Measurements from ENCODE around the gene UBE2QL1. TPM values are rescaled to one million over a fixed set of nuclear protein-coding genes. Genes with fewer than 3 reads are reported as not detected.
"Not testable (repeated sequence)": the region's sequence is repeated elsewhere in the genome, so short reads cannot be mapped to it uniquely, and the experiment has no call there.

Gene UBE2QL1
- polyA plus RNA-seq, 5 donors, result 0.19 to 0.40 (median 0.21) TPM

DNA sequence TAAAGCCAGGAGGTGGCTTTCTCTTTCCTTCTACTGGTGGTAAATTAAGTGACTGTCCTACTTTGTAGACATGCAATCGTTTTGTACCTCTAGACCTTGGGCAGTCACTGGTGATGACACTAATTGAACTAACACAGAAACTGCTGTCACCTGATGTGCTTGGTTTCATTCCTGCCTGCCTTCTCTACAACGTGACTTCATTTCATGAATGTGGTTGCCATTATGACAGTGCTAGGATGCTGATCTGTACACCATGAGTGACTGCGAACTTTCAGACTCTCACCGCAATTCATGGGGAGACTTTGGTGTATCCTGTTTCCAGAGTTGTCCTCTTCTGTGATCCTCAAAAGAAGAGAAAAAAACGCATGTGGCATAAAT, 47.5 kb downstream of the UBE2QL1 start:
- no peak for DNase-seq

DNA sequence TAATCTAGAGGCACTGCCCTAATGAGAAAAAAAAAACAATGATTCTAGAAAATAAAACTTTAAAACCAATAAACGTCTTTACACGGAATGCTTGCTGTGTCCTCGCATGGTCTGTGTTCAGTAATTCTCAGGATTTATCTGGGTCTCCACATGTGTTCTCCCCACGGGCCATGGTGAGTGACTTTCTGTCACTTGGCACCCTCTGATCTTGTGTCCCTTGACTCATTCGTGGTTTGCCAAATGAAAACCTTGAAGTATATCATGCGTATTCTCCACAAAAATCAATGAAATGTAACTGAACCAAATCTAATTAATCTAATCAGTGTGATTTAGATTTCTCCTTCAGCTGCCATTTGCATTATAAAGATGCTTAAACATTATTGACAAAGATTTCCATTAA, 48.0 kb downstream of the UBE2QL1 start:
- DNase-seq, result no peak

DNA sequence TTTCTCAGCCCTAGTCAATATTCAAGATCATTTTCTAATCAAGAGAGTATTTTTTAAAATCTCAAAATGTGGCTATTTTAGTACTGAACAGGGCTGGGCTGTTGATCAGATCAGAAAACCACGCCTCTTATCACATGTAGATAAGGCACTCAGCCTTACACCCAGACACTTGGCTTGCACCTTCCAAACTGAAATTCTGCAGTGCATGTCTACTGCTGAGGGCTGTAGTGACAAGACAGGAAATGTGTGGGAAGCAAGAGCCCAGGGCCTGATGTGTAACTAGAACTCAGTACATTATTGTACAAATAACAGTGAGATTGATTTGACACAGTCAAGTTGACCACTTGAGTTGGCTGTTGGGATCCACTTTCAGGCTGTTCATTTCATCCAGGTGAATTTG, 48.6 kb downstream of the UBE2QL1 start:
- DNase-seq, result no peak

DNA sequence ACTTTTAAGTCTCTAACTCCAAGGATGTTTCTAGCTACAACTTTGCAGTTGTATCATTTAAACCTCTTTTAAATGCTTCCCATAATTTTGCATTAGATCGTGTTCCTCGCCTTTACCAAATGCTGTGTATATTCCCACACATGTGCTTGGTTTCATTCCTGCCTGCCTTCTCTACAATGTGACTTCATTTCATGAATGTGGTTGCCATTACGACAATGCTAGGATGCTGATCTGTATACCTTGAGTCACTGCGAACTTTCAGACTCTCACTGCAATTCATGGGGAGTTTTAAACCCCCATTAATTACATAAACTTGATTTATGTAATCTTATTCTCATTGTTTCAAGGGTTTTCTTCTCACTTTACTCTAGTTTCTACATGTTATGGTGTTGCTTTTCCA, 50.3 kb downstream of the UBE2QL1 start:
- DNase-seq, result no peak

DNA sequence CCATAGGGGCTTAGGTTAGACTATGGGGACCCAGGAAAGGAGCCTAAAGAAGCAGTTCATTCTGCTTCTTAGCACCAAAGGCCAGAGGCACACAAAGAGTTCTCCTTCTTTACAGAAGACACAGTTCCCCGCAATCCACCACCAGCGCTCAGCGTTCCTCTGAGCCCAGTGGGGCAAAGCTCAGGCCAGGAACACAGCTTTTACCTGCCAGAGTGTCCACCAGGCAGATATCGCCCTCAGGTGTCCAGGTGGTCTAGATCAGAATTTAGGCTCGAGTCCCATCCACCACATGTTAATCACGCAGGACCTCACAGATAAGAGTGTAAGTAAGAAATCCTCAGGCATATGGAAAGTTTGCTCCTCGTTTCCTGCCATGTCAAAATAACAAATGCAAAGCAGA, 53.0 kb downstream of the UBE2QL1 start:
- no peak for DNase-seq

DNA sequence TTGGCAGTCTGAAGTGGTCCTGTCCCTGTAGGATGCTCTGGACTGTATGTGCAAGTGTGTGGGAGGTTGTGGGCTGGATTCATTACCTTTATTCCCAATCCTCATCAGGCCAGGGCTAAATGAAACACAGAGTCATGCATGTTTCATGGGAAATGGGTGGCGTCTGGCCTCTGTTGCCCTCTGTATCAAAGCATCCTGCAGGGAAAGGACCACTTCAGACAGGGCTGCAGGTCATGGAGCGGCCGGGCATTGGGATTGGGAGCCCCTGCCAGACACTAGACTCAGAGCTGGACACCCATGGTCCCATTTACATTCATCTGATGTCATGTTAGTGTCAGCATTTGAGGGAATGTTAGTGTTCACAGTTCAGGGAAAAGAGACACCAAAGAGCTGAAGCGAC, 53.8 kb downstream of the UBE2QL1 start:
- no peak for DNase-seq

DNA sequence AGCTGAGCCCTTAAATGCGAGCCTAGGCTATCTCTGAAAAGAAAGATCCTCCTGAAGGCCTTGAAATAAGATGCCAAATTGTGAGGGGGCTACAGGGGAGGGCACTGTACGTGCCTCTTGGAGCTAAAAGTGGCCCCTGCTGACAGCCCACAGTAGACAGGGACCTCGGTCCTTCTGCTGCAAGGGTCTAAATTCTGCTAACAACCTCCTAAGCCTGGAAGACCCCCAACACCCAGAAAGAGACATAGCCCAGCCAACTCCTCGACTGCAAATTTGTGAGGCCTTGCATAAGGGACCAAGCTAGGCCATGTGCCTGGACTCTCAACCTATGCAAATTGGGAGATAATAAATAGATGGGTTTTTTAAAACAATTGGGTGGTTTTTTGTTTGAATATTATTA, 54.7 kb downstream of the UBE2QL1 start:
- DNase-seq, result no peak

DNA sequence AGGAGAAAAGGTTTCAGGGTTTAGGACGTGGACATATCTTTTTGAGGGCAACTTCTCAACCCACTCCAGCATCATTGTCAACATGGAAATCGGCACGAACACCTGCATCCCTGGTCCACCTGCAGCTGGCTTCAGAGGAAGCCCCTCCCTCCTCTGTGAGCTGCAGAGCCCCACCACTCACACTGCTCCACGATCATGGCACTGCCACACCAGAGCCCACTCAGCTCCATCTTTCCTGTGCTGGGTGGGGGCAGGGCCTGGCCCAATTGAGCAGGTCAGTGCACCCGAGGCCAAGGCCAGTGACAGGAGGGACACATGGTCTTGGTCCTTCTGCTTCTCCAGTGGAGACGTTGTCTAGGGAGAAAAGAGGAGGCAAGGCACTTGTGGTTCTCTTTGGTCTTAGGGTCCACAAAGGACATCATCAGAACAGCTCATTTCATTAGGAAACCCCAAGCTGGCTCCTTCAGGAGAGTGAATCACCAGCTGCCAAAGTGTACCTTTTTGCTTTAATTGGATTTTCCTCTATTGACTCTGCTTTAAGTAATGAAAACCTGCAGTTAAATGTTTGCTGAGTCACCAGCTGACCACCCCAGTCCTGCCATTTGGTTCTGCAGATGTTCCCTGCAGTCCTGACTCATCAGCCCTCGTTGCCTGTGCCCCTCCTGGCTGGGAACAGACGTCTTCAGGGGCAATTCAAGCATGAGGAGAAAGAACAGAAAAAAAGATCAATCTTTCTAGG, 56.2 kb downstream of the UBE2QL1 start:
- no peak for DNase-seq

DNA sequence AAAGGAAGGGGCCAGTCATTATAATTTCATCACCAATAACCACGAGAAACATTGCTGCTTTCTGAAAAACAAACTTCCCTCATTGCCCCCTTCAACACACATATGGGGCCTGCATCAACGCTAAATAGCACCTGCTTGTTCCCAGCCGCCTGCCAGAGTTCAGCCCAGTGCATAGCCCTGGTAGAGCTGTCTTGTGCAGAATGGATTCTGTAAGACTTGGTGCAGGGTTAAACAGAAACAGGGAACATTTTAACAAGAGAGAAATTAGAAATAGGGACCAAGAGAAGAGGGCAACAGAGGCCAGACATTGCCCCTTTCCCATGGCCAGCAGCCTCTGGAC, 56.7 kb downstream of the UBE2QL1 start:
- no peak for DNase-seq

DNA sequence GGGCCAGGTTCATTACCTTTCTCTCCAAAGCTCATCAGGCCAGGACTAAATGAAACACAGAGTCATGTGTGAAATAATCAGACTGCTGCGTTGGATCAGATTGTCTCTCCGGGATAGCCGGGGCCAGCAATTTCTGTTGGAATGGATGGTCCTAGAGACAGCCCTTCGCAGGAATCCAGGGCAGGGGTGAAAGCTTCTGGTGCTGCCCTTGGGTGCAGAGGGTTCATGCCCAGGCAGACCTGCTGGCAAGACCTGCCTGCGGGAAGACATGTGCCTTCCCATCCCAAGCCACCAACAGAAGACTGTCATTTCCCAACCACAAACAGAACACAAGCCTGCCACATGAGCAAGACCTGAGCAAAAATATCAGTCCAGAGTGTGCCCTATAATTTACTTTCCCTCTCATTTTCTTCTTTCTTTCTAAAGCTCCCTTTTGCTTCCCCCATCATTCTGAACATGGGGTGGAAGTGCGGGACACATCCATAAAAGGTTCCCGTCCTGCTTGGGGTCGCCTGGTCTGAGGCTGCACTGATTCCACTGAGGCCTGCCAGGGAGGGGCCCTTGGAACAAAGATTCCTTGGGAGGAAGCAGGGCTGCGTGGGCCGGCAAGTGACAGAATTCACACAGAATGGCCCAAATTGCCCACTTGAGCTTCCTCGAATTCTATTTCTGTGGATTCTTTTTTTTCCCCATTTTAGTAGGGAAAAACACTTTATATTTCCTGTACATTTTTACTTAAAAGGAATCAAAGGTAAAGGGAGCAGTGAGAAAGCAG, 57.3 kb downstream of the UBE2QL1 start:
- DNase-seq, result no peak

DNA sequence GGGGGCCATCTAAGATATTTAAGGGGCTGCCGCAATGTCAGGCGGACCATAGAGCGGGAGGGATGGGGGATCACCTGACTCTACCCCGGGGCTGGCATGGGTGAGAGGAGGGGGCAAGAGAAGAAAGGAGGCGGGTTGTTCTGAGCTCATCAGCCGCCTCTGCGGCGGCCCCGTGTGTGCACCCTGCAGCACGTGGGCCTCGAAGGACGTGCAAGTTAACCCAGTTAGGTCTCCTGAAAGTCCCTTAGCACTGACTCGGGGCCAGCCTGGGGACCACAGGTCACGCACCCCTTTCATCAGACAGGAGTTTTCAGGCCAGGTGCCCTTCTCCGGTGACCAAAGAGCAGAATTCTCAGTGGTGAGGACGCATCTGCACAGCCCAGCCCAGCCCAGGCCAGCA, 58.0 kb downstream of the UBE2QL1 start:
- no peak for DNase-seq

DNA sequence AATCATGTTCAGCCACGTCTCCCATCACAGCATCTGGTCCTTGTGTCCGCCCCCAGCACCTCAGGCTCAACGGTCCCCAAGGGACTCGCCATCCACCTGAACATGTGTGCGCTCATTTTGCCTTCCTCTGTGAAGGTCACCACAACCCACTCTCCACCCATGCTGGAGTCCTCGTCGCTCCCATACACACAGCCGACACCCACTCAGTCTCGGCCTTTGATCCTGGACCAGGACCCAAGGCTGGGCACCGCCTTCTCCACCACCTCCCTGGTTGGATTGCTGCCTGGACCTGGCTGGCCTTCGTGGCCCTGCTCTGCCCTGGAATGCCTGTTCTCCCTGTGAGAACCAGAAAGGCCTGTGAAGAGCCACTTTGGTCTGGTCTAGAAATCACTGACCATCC, 60.3 kb downstream of the UBE2QL1 start:
- no peak for DNase-seq

DNA sequence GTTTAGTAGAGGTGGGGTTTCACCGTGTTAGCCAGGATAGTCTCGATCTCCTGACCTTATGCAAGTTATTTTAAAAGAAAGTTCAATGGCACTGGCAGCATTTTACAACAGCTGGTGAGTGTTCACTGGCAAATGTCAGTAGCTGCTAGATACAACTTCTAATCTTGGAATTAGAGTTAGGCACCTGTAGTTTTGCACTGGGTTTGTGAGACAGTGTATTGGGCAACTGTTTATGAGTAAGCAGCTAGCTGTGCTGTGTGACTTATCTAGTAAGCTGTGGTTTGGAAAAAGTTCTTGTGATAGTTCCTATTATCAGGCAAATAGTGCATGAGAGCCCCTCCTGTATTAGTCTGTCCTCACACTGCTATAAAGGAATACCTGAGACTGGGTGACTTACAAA, 61.5 kb downstream of the UBE2QL1 start:
- no peak for DNase-seq

DNA sequence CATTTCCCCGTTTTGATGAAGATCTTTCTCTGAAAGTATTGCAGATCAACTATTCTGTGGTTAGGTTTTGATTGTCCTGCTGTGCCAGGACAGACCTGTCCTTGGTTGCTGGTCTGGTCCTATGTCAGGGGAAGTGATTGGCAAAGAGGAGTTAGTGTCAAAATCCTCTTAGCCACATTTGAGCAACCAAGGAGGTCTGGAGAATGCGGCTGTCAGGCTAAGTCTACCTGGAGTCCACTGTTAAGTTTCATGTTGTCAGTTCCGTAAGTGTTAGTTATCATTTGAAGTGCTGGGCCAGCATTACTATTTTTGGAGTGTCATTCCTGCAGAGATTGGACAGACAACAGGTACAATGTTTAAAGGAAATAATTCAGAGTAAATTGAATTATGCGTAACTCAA, 62.3 kb downstream of the UBE2QL1 start:
- no peak for DNase-seq

DNA sequence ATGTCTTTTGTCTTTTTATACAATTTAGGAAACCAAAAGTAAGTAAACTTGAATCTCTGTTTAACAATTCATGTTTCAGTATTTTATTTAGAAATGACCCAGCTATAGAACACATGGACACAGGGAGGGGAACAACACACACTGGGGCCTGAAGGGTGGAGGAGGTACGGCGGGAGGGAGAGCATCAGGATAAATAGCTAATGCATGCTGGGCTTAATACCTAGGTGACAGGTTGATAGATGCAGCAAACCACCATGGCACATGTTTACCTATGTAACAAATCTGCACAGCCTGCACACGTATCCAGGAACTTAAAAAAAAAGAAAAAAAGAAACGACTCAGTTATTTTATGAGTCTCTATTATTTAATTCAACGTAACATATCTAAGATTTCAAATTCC, 67.2 kb downstream of the UBE2QL1 start:
- DNase-seq, result not testable (repeated sequence)

DNA sequence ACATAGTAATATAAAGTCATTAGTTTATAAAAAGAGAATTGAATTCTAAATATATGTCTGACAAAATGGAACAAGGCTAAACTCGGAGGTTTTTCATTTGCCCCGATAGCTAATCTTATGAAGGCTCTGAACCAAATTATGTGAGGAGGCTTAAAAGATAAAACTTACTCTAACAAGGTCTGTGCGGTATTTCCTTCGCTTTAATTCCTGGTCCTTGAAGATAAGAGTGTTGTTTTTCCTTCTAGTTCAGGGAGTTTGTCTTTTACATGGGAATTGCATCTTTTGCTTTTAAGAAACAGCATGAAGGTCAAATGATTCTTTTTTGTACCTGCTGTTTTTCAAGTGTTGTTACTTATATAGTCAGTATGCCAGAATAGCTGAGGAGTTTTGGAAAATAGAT, 68.2 kb downstream of the UBE2QL1 start:
- no peak for DNase-seq

DNA sequence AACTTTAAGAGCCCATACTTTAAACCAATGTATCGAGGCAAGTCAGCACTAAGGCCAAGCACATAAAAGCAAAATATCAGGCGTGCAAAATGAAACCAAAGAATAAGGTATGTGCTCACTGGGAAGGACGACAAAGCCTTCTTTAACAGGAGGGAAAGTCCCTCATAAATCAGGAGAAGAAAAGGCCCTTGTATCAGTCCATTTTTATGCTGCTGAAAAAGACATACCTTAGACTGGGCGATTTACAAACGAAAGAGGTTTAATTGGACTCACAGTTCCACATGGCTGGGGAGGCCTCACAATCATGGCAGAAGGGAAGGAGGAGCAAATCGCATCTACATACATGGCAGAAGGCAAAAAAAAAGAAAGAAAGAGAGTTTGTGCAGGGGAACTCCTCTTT, 68.9 kb downstream of the UBE2QL1 start:
- DNase-seq, result no peak

DNA sequence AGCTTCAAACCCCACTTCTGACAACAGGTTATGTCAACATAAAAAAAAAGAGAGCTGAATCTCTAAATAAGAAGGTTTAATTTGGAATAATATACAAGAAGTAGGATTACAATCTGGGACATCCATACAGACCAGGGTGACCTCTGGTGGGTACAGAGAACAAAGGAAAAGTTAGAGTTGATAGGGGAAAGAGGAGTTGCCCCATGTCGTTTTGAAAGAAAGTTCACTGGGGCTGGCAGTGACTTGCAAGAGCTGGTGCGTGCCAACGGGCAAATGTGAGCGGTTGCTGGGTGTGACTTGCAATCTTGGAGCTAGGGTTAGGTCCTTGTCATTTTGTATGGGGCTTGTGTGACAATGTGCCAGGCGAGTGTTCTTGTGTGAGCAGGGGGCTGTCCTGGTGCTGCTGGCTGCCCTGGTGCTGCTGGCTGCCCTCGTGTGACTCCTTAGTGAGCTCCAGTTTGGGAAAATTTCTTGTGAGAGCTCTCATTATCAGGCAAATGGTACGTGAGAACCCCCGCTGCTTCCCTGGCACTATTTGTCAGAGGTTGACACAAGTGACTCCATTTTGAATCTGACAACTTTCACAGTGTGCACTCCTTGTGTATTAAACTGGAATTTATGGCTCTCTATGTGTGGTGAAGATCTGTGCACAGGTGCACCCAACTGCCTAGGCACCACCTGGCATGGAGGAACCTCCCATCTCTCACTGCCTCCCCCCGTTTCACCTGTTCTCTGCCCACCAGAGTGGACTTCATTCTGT, 69.8 kb downstream of the UBE2QL1 start:
- no peak for DNase-seq

DNA sequence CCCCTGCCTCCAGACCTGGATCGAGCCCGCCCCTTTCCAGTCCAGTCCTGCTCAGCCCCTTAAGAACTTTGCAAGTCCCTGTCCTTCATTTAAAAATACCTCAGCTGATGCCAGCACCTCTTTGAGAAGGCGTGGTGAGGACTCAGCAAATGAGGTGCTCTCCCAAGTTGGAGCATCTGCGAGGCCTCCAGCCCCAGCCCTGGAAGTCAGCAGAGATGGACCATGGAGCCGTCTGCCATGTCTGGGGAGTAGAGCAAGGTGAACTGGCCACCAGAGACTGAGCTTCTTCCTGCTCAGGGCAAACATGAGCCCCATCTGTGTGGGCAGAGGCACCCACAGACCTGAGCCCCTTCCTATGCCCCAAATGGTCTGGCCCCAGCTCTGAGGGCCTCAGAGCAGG, 71.5 kb downstream of the UBE2QL1 start:
- no peak for DNase-seq

DNA sequence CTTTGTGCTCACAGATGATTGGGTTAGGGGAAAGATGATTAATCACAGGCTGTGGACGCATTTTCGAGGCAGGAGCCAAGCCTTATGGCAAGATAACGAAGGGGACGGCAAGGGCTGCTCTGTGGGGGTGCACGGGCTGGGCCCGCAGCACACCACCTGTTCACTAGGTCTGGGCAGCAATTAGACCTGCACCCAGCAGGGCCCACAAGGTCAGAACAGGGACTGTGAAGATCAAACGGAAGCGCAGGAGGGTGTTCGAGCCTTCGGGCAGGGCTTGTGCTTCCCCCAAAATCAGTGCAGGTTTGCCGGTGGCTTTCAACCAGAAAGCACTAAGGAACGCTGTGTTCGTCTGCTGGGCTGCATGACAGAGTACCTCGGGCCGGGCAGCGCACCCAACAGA, 73.7 kb downstream of the UBE2QL1 start:
- no peak for DNase-seq

DNA sequence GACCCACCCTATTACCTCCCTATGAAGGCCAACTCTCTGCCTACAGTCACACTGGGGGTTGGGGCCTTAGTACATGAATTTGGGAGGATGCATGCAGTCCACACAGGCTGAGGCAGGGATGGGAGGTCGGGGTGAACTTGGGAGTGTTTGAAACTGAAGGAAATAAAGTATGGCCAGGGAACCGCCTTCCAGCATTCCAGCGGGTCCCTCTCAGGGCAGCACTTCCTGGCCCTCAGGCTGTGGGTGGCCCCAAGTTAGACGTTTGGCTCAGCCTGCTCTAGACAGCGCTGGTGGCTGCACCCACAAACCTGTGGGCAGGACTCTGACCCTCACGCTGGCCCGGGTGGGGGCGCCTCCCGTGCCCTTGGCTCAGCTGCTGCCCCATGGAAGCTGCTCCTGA, 74.3 kb downstream of the UBE2QL1 start:
- no peak for DNase-seq

DNA sequence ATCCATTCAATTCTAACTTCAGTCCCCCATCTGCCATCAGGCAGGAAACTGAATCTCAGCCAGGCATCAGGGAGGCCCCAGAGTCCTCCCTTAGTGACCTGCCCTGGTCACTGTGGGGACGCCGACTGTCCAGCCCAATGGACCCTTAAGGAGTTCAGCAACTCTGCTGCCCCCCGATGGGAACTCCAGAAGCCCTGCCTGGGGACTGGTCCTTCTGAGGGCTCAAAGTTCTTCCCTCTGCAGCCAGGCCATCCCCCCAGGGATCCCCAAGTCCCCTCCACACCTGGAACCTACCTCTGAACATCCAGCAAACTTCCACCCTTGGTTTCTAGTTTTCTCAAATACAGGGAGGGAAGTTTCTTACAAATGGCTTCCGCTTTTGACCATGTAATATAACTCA, 76.8 kb downstream of the UBE2QL1 start:
- no peak for DNase-seq

DNA sequence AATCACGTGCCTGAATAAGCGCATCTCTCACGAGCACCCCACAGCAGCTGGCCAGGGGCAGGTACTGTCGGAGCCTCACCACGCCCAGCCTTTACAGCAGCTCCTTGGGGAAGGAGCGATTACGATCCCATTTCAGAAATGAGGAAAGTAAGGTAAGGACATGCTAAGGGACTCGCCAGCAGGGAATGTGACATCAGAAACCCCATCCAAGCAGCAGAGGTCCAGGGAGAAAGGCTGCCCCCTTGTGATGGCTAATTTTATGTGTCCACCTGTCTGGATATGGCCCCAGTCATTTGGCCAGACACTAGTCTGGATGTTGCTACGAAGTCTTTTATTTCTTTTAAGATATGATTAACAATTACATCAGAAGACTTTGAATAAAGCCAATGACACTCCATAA, 77.3 kb downstream of the UBE2QL1 start:
- no peak for DNase-seq
